ENCODE data around the gene GGCX.

The GGCX gene

GRCh38 chr2:85504778-85505261, 56.5 kb downstream of the GGCX start:
- CTCF ChIA-PET, result no interaction called here
- no peak for DNase-seq (ENCODE audit: extremely low spot score)
- POLR2A ChIA-PET, result interaction anchor here (0.8 to 1.3 kb wide), 3 partner anchors 33 to 111 kb away, joined by 3 to 4 read pairs (median 3); partner anchors contain the start of genes MAT2A and USP39
- no peak for TF ChIP-seq L3MBTL2 (conservative IDR thresholded peaks at IDR 0.05)
- no peak for TF ChIP-seq FOXM1 (IDR thresholded peaks at IDR 0.05; ENCODE audit: borderline replicate concordance)
- no peak for TF ChIP-seq LEF1 (IDR thresholded peaks at IDR 0.05; ENCODE audit: borderline replicate concordance)
- TF ChIP-seq HDGF (IDR thresholded peaks at IDR 0.05; ENCODE audit: borderline replicate concordance), result no peak
- TF ChIP-seq TARDBP (IDR thresholded peaks at IDR 0.05), result no peak
- no peak for TF ChIP-seq BHLHE40 (IDR thresholded peaks at IDR 0.05; ENCODE audit: borderline replicate concordance)
- no peak for TF ChIP-seq SUZ12 (IDR thresholded peaks at IDR 0.05)
- no peak for TF ChIP-seq SP1 (IDR thresholded peaks at IDR 0.05)
- no peak for TF ChIP-seq FOXK2 (IDR thresholded peaks at IDR 0.05)

- no peak for DNase-seq (ENCODE audit: extremely low spot score)
Observed at GRCh38 chr2:85503851-85504777, 57.2 kb downstream of the GGCX start.

GRCh38 chr2:85503168-85503850, 58.0 kb downstream of the GGCX start:
- no peak for DNase-seq (ENCODE audit: extremely low spot score)
- POLR2A ChIA-PET, result interaction anchor here (1.3 kb wide), 1 partner anchor 34 kb away, joined by 3 read pairs; no protein-coding TSS in a partner anchor
- CTCF ChIA-PET, result interaction anchor here (0.8 kb wide), 1 partner anchor 49 kb away, joined by 3 read pairs; no protein-coding TSS in a partner anchor
- TF ChIP-seq CTBP1 (IDR thresholded peaks at IDR 0.05; ENCODE audit: borderline replicate concordance) (no peak), ELF4 (IDR thresholded peaks at IDR 0.05) (no peak), FOXK2 (IDR thresholded peaks at IDR 0.05) (no peak), PKNOX1 (IDR thresholded peaks at IDR 0.05) (no peak), ZNF384 (IDR thresholded peaks at IDR 0.05) (no peak), ARNT (IDR thresholded peaks at IDR 0.05) (no peak), TARDBP (IDR thresholded peaks at IDR 0.05) (no peak), HDGF (IDR thresholded peaks at IDR 0.05; ENCODE audit: borderline replicate concordance) (no peak), LEF1 (IDR thresholded peaks at IDR 0.05; ENCODE audit: borderline replicate concordance) (no peak), FOXA1 (IDR thresholded peaks at IDR 0.05) (no peak), FOXM1 (IDR thresholded peaks at IDR 0.05; ENCODE audit: borderline replicate concordance) (no peak), BHLHE40 (IDR thresholded peaks at IDR 0.05; ENCODE audit: borderline replicate concordance) (no peak), NFRKB (IDR thresholded peaks at IDR 0.05) (no peak), SP1 (IDR thresholded peaks at IDR 0.05) (no peak), L3MBTL2 (conservative IDR thresholded peaks at IDR 0.05) (no peak), SUZ12 (IDR thresholded peaks at IDR 0.05) (no peak)

More at GRCh38 chr2:85503851-85504777, 57.2 kb downstream of the GGCX start:
- POLR2A ChIA-PET, result interaction anchor here (1.2 to 1.3 kb wide), 2 partner anchors 34 to 35 kb away, joined by 3 to 4 read pairs; partner anchors contain the start of gene MAT2A
- TF ChIP-seq ELF4 (IDR thresholded peaks at IDR 0.05) (no peak), PKNOX1 (IDR thresholded peaks at IDR 0.05) (no peak), SUZ12 (IDR thresholded peaks at IDR 0.05) (no peak), LEF1 (IDR thresholded peaks at IDR 0.05; ENCODE audit: borderline replicate concordance) (no peak), ARNT (IDR thresholded peaks at IDR 0.05) (no peak), L3MBTL2 (conservative IDR thresholded peaks at IDR 0.05) (no peak), ZNF384 (IDR thresholded peaks at IDR 0.05) (no peak), TARDBP (IDR thresholded peaks at IDR 0.05) (no peak), CTBP1 (IDR thresholded peaks at IDR 0.05; ENCODE audit: borderline replicate concordance) (no peak), SP1 (IDR thresholded peaks at IDR 0.05) (no peak), HDGF (IDR thresholded peaks at IDR 0.05; ENCODE audit: borderline replicate concordance) (no peak)
- CTCF ChIA-PET, result interaction anchor here (0.8 kb wide), 1 partner anchor 48 kb away, joined by 3 read pairs; no protein-coding TSS in a partner anchor

- DNase-seq (ENCODE audit: extremely low spot score), result no peak
- POLR2A ChIA-PET, result no interaction called here
- TF ChIP-seq L3MBTL2 (conservative IDR thresholded peaks at IDR 0.05) (no peak), ARNT (IDR thresholded peaks at IDR 0.05) (no peak), BHLHE40 (IDR thresholded peaks at IDR 0.05; ENCODE audit: borderline replicate concordance) (no peak), SP1 (IDR thresholded peaks at IDR 0.05) (no peak)
- CTCF ChIA-PET, result no interaction called here
Observed at GRCh38 chr2:85502720-85503119, 58.6 kb downstream of the GGCX start.

- TF ChIP-seq ARNT (IDR thresholded peaks at IDR 0.05) (no peak), TARDBP (IDR thresholded peaks at IDR 0.05) (no peak), PKNOX1 (IDR thresholded peaks at IDR 0.05) (no peak), L3MBTL2 (conservative IDR thresholded peaks at IDR 0.05) (no peak), NFRKB (IDR thresholded peaks at IDR 0.05) (no peak), FOXA1 (IDR thresholded peaks at IDR 0.05) (no peak), FOXK2 (IDR thresholded peaks at IDR 0.05) (no peak), BHLHE40 (IDR thresholded peaks at IDR 0.05; ENCODE audit: borderline replicate concordance) (no peak), HDGF (IDR thresholded peaks at IDR 0.05; ENCODE audit: borderline replicate concordance) (no peak), SUZ12 (IDR thresholded peaks at IDR 0.05) (no peak), FOXM1 (IDR thresholded peaks at IDR 0.05; ENCODE audit: borderline replicate concordance) (no peak), SP1 (IDR thresholded peaks at IDR 0.05) (no peak), CTBP1 (IDR thresholded peaks at IDR 0.05; ENCODE audit: borderline replicate concordance) (no peak), ELF4 (IDR thresholded peaks at IDR 0.05) (no peak), ZNF384 (IDR thresholded peaks at IDR 0.05) (no peak), LEF1 (IDR thresholded peaks at IDR 0.05; ENCODE audit: borderline replicate concordance) (no peak)
- ChIA-PET CTCF (no interaction called here), POLR2A (interaction anchor here (1.1 to 1.3 kb wide), 2 partner anchors 23 to 37 kb away, joined by 3 to 4 read pairs; partner anchors contain the start of gene MAT2A)
- no peak for DNase-seq (ENCODE audit: extremely low spot score)
Observed at GRCh38 chr2:85501248-85501647, 60.0 kb downstream of the GGCX start.

Data from HEK293T (cell line).